Cardiac ventricle fibroblast (primary cell): ENCODE data around the gene BEX4. TPM values are rescaled to one million over a fixed set of nuclear protein-coding genes. Genes with fewer than 3 reads are reported as not detected.

Experiments used
- total RNA-seq: library from RNA; depleted of rRNA; stranded (reverse); fragments of >200 nt; gene quantifications from 2 replicates; pipeline ENCODE4 v1.2.3, GENCODE V29; 2015

The BEX4 gene, protein sequence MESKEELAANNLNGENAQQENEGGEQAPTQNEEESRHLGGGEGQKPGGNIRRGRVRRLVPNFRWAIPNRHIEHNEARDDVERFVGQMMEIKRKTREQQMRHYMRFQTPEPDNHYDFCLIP
- 16.7 and 17.5 TPM in 2 replicates for total RNA-seq

DNA sequence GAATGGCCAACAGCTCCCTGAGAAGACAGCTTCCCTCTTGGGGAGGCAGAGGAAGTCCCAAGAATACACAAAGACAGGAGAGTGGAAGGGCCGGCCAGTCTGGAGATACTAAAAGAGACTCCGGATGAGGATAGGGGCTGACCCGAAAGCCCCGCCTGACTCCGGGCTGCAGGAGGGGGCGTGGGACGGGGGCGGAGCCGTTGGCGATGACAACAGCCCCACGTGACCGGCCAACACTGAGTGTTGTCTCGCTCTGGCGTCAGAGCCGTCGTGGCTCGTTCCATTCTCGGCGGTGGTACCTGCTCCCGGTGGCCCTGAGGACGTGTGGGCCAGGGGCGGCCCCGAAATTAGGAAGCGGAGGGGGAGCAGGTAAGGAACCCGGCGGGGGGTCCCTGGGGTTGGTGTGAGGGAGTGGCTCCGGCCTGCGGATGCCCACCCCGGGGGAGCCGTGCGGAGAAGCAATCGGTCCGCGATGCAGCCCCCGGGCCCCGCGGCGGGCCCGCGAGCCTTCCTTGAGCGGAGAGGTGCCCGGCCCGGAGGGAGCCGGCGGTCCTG lies at the start of gene BEX4:
Gene BEX4 (plus strand): TSS at position 239 of the 555 bp plus-strand sequence. CDS start 1,046 bp downstream, outside the sequence.

DNA sequence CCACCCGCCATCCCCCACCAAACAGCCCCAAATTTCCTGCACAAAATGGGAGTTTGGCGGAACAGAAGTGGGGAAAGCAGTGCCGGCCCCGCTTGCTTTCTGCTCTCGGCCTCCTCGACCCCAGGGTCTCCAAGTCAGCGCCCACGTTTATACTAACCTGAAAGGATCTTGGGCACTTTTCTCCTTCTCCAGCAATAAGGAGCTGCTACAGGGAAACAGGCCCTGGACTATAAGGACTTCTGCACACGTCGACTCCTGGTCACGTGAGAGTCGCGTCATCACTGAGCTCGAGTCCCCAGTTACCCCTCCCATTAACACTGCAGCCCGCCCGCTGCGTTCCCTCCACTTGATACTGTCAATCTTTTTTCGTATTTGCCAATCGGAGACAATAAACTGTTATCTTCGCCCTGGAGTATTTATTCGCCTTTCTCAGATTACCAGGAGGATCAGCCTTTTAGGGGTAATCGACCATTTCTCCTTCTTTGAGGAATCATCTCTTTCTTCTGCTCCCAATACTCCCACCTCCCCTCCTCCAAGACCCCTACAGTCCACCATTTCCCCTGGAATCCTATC lies 40.1 kb downstream of the BEX4 start, which contains the start of gene TCEAL8:
Gene TCEAL8 (minus strand): TSS at position 235 of the 573 bp plus-strand sequence. CDS start 1,176 bp downstream, outside the sequence.

Other genes with a start within 250 kb of the BEX4 start
- not detected in 2 replicates for gene BEX1, start 150.9 kb upstream of the BEX4 start, total RNA-seq
- not detected in 2 replicates for gene NXF3, start 122.0 kb upstream of the BEX4 start, total RNA-seq
- gene TCEAL8, start 40.0 kb downstream of the BEX4 start, total RNA-seq, result 97.5 and 101 TPM in 2 replicates
- gene TCEAL5, start 61.6 kb downstream of the BEX4 start, total RNA-seq, result not detected in 2 replicates
- gene BEX2, start 95.9 kb downstream of the BEX4 start, total RNA-seq, result not detected in 2 replicates
- 6.4 and 8.0 TPM in 2 replicates for gene TCEAL7, start 115.1 kb downstream of the BEX4 start, total RNA-seq
- gene TCEAL9, start 141.4 kb downstream of the BEX4 start, total RNA-seq, result 124 and 134 TPM in 2 replicates
- gene BEX3, start 161.4 kb downstream of the BEX4 start, total RNA-seq, result 207 and 230 TPM in 2 replicates